B cell (primary cell): ENCODE measurements around the gene TCF7. TPM values are rescaled to one million over a fixed set of nuclear protein-coding genes. Genes with fewer than 3 reads are reported as not detected.

ENCODE experiments used
- ATAC-seq: fragments of 200-7000 bp; cut with Tn5 transposase; one replicate; pipeline ENCODE4 v1.10.0; 2021; ENCODE audit warnings: low read depth, mild to moderate bottlenecking, moderate number of reproducible peaks, moderate library complexity
- CTCF ChIA-PET: fragments of 350-600 bp; sonication (Branson Sonifier 250); formaldehyde crosslinking; loops from one replicate; lab custom pipeline; 2021; ENCODE audit warnings: antibody characterized with exemption, inconsistent platforms; lab: Charles Lee
- POLR2A ChIA-PET: fragments of 350-600 bp; sonication (Branson Sonifier 250); formaldehyde crosslinking; loops from one replicate; lab custom pipeline; 2021; ENCODE audit warnings: antibody characterized with exemption; lab: Charles Lee
- DNase-seq: peaks from one replicate; pipeline ENCODE4 v3.0.0; 2013
- H2AFZ ChIP-seq: 2 replicates; pipeline ENCODE4 v1.6.1; 2012; ENCODE audit warnings: mild to moderate bottlenecking, low read depth, low read length; ENCODE audit not compliant: insufficient read depth, poor library complexity, severe bottlenecking
- H3K27ac ChIP-seq, 2 donors: 1 replicate in 1 of 2; 2 replicates in 1 of 2; pipeline ENCODE4 v1.5.1; 2012 to 2013; ENCODE audit warnings: low read length in 2 of 2, mild to moderate bottlenecking in 2 of 2, moderate library complexity in 1 of 2
- H3K27me3 ChIP-seq, 4 experiments: fragments of 200-600 bp in 1 of 4; sonication (generic) in 1 of 4; replicated peaks in 1 of 4; 1 replicate in 2 of 4; 2 replicates in 2 of 4; pipeline versions ENCODE4 v1.6.1 to v1.7.0; 2013 to 2016; ENCODE audit warnings: low read length in 3 of 4, mild to moderate bottlenecking in 2 of 4, mixed read lengths in 1 of 4, moderate library complexity in 1 of 4; ENCODE audit not compliant: insufficient read depth in 4 of 4, control insufficient read depth in 3 of 4; ENCODE audit errors: control extremely low read depth in 1 of 4
- H3K36me3 ChIP-seq, 2 experiments: replicated peaks in 1 of 2; 1 replicate in 1 of 2; 2 replicates in 1 of 2; pipeline versions ENCODE4 v1.6.1 to v1.7.1; 2013; ENCODE audit warnings: low read length in 1 of 2; ENCODE audit not compliant: insufficient read depth in 2 of 2, control insufficient read depth in 1 of 2; ENCODE audit errors: control extremely low read depth in 1 of 2, extremely low read depth in 1 of 2
- H3K4me1 ChIP-seq, 2 donors: fragments of 200-600 bp in 1 of 2; sonication (generic) in 1 of 2; 1 replicate in 1 of 2; 2 replicates in 1 of 2; pipeline versions ENCODE4 v1.5.1 to v1.6.1; 2013 to 2017; ENCODE audit warnings: low read length in 2 of 2; ENCODE audit not compliant: control insufficient read depth in 2 of 2, insufficient read depth in 2 of 2
- H3K4me2 ChIP-seq: replicated peaks from 2 replicates; pipeline ENCODE3; 2012; ENCODE audit warnings: mild to moderate bottlenecking, low read depth, low read length; ENCODE audit not compliant: poor library complexity, severe bottlenecking
- H3K4me3 ChIP-seq, 5 experiments: fragments of 200-600 bp in 1 of 5; sonication (generic) in 1 of 5; 1 replicate in 3 of 5; 2 replicates in 2 of 5; pipeline versions ENCODE4 v1.5.1 to v1.7.0; 2011 to 2016; ENCODE audit warnings: low read length in 4 of 5, mild to moderate bottlenecking in 4 of 5, low read depth in 2 of 5, control low read depth in 1 of 5, moderate library complexity in 1 of 5; ENCODE audit not compliant: insufficient read depth in 1 of 5; ENCODE audit errors: control extremely low read depth in 1 of 5, extremely low read depth in 1 of 5
- H3K79me2 ChIP-seq: fragments of 200-600 bp; sonication (generic); one replicate; pipeline ENCODE4 v1.6.0; 2016; ENCODE audit warnings: low read length; ENCODE audit not compliant: control insufficient read depth, insufficient read depth
- H3K9ac ChIP-seq: fragments of 200-600 bp; sonication (generic); 2 replicates; pipeline ENCODE4 v1.6.1; 2017; ENCODE audit warnings: mild to moderate bottlenecking, low read length, moderate library complexity
- H3K9me3 ChIP-seq, 3 donors: one replicate each; pipeline versions ENCODE4 v1.6.1 to v1.7.1; 2013; ENCODE audit warnings: low read length in 2 of 3; ENCODE audit not compliant: control insufficient read depth in 2 of 3, insufficient read depth in 1 of 3; ENCODE audit errors: control extremely low read depth in 1 of 3
- H4K20me1 ChIP-seq: 2 replicates; pipeline ENCODE4 v1.6.0; 2012; ENCODE audit warnings: mild to moderate bottlenecking, low read length; ENCODE audit not compliant: insufficient read depth, control insufficient read depth, poor library complexity, severe bottlenecking
- H3K27ac Mint-ChIP-seq: one replicate; pipeline ENCODE4 v1.8.0; 2021; ENCODE audit warnings: mixed read lengths
- H3K27me3 Mint-ChIP-seq: one replicate; pipeline ENCODE4 v1.8.0; 2021; ENCODE audit warnings: mixed read lengths
- H3K4me1 Mint-ChIP-seq: one replicate; pipeline ENCODE4 v1.8.0; 2021; ENCODE audit warnings: mixed read lengths
- H3K4me3 Mint-ChIP-seq: one replicate; pipeline ENCODE4 v1.8.0; 2021; ENCODE audit warnings: mixed read lengths
- H3K9me3 Mint-ChIP-seq: one replicate; pipeline ENCODE4 v1.8.0; 2022; ENCODE audit warnings: mixed read lengths; ENCODE audit not compliant: insufficient read depth
- EZH2 ChIP-seq: IDR thresholded peaks from 2 replicates; pipeline ENCODE4 v1.6.1; 2012; ENCODE audit warnings: borderline replicate concordance, low read depth, mild to moderate bottlenecking, moderate library complexity, low read length; ENCODE audit not compliant: insufficient read depth, poor library complexity, severe bottlenecking
- WGBS: methylation state at CpG from one replicate; pipeline ENCODE4 v1.1.5; 2013; ENCODE audit warnings: missing lambda C conversion rate; ENCODE audit not compliant: insufficient coverage; 5-methylcytosine and 5-hydroxymethylcytosine counted together
- intact Hi-C: fragments of 100-400 bp; cut with micrococcal nuclease; formaldehyde crosslinking; loops from one replicate; pipeline ENCODE4 v1.10.0; 2022
- polyA plus RNA-seq: library from polyadenylated mRNA; depleted of rRNA; stranded (reverse); fragments of >200 nt; gene quantifications from 2 replicates; pipeline ENCODE4 v1.2.3, GENCODE V29; 2012
- total RNA-seq, 2 donors: library from RNA; stranded (reverse); fragments of 120-200 nt in 1 of 2; gene quantifications; 1 replicate in 1 of 2; 2 replicates in 1 of 2; pipeline versions ENCODE4 v1.2.3 to v1.2.4, GENCODE V29; 2013 to 2022
- TF ChIP-seq, protein P1 (sequence below): fragments of 200-600 bp; IDR thresholded peaks from one replicate; pipeline ENCODE4 v1.8.0; 2022; ENCODE audit warnings: antibody characterized with exemption, mild to moderate bottlenecking

Gene TCF7
- total and polyA plus RNA-seq, 2 donors (not counting 1 experiment from before 2014, with no cell fraction given): 26.8 to 61.1 TPM

DNA sequence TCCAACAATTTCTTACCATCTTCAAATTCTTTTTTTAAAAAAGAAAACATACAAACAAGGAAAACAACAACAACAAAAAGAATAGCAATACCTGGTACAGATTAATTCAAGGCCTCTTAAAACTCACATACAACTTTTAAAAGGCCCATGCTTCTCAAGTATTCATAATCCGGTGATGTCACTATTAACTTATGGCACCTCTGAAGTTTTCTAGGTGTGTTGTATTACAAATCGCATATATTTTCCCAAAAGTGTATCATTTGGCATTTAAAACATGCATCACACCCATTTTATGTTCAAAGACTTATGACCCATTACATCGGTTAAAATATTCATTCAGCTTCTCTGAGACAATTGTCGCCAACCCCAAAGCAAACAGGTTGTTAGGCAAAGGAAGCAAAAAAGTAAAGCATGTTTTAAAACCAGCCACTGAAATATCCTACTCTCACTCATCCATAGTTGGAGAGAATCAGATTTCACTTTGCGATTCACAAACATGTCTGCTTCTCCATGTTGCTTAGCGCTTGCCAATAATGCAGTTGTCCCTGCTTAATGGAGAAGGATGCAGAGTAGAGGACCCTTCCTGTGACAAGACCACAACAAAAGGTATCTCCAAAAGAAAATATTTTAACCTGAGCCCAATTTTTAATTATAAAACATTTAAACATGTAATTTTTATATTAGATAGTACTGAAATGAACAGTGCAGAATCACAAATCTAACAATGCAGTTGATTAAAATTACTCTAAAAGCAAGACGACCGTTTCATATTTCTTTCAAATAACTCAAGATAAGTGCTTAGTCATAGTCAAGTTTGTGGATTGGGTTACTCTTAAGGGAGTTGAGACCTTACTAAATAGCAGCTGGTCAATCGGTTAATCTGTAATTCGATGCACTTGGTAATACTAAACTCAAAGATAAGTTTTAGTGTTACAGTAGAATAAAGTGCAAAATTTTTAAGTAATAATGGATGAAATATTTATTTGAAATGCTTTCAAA, 60.7 kb downstream of the TCF7 start:
- H3K4me1 ChIP-seq: peaks cover 25 to 27% of the 10 kb centered on the region in 2 donors
- DNase-seq: no peak

More for the DNA sequence above, 60.7 kb downstream of the TCF7 start:
- CTCF ChIA-PET: interaction anchor here (0.8 to 2.1 kb wide), 2 partner anchors 29 to 50 kb away, joined by 3 to 7 read pairs; partner anchors contain the start of gene PPP2CA
- Histone ChIP-seq H3K4me2 (peak overlapping the region; percentile 86), H3K27me3 (no peaks in the 10 kb centered on the region), H3K4me3 (peak overlapping the region; percentile 73 to 100 (median 93)), H3K9ac (peak overlapping the region; percentile 100), H3K9me3 (no peaks in the 10 kb centered on the region), H3K36me3 (peaks cover 18 to 30% of the 10 kb centered on the region in 2 experiments), H3K79me2 (peaks cover 73% of the 10 kb centered on the region), H4K20me1 (peaks cover 61% of the 10 kb centered on the region), H3K27ac (peak overlapping the region in 1 of 2 donors; percentile 100), H2AFZ (no peak overlapping the region)
- H3K27ac Mint-ChIP-seq: no peak overlapping the region
- intact Hi-C loops: loop anchor here (5.0 kb wide), 2 partner anchors 457 to 562 kb away; partner anchors contain the start of genes CAMLG and SAR1B
- H3K27me3 Mint-ChIP-seq: no peaks in the 10 kb centered on the region
- no CpG with 5 or more reads among the region's 10 CpGs for WGBS
- H3K4me1 Mint-ChIP-seq: peaks cover 34% of the 10 kb centered on the region
- TF ChIP-seq, protein P1, sequence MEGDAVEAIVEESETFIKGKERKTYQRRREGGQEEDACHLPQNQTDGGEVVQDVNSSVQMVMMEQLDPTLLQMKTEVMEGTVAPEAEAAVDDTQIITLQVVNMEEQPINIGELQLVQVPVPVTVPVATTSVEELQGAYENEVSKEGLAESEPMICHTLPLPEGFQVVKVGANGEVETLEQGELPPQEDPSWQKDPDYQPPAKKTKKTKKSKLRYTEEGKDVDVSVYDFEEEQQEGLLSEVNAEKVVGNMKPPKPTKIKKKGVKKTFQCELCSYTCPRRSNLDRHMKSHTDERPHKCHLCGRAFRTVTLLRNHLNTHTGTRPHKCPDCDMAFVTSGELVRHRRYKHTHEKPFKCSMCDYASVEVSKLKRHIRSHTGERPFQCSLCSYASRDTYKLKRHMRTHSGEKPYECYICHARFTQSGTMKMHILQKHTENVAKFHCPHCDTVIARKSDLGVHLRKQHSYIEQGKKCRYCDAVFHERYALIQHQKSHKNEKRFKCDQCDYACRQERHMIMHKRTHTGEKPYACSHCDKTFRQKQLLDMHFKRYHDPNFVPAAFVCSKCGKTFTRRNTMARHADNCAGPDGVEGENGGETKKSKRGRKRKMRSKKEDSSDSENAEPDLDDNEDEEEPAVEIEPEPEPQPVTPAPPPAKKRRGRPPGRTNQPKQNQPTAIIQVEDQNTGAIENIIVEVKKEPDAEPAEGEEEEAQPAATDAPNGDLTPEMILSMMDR: no peak
- TF ChIP-seq EZH2: no peak
- no peak for ATAC-seq
- no peaks in the 10 kb centered on the region for H3K9me3 Mint-ChIP-seq
- peak overlapping the region; percentile 96 for H3K4me3 Mint-ChIP-seq
- POLR2A ChIA-PET: no interaction called here
